Stimulated activated CD8-positive, alpha-beta memory T cell treated with anti-CD3 and anti-CD28 coated beads, Interleukin-15, amount 100 ng/mL, for 24 hours (primary cell): ENCODE measurements around the gene KYAT1.
"Not testable (repeated sequence)": the region's sequence is repeated elsewhere in the genome, so short reads cannot be mapped to it uniquely, and the experiment has no call there.

Source experiments
- DNase-seq: peaks from one replicate; pipeline ENCODE4 v3.0.0-alpha.2; 2020; ENCODE audit warnings: low read depth

KYAT1 gene

DNA sequence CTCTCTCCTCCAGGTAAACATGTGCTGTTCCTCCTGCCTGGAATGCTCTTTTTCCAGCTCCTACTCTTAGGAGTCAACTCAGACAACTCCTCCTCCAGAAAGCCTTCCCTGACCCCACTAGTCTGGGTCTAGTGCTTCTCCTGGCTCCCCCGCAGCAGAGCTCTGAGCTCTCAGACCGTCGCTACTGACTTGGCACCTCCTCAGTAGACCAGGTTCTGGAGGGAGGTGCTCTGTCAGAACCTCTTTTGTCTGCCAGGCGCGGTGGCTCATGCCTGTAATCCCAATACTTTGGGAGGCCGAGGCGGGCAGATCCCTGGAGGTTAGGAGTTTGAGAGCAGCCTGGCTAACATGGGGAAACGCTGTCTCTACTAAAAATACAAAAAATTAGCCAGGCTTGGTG lies 3.6 kb upstream of the KYAT1 start:
- DNase-seq: no peak

DNA sequence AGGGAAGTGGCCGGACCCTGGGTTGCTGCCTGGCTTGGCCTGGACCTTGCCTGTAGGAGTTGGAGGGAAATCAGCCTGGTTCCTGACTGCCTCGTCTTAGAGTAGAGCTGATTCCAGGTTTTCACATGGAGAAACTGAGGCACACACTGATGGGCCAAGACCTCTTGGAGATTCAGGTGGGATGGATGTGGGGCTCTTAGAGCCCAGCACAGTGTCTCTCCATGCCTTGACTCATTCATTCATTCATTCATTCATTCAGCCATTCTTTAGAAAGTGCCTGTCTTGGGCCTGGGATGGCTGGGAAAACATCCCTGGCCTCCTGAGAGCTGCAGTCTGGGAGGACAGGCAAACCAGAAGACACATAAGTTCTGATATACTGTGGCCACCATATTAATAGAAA lies 2.4 kb upstream of the KYAT1 start:
- no peak for DNase-seq

GRCh38 chr9:128882677-128883603 lies 1.2 kb upstream of the KYAT1 start:
- no peak for DNase-seq

DNA sequence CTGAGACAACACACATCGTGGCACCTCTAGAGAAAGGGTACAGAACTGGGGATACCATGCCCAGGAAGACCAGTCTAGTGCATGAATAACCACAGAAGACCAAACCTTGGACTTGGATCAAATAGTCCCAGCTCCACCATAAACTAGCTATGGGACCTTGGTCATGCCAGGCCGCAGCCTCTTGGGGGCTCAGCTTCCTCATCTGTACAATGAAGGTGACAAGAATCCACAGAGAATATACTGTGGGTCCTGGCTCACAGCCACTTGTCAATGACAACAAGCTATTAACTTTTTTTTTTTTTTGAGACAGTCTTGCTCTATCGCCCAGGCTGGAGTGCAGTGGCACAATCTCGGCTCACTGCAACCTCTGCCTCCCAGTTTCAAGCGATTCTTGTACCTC lies 3.9 kb downstream of the KYAT1 start:
- no peak for DNase-seq

DNA sequence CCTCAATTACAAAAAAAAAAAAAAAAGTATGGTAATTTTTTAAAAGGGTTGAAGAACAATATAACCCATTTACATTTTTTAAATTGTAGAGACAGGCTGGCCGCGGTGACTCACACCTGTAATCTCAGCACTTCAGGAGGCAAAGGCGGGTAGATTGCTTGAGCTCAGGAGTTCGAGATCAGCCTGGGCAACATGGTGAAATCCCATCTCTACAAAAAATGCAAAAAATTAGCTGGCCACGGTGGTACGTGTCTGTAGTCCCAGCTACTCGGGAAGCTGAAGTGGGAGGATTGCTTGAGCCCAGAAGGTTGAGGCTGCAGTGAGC lies 10.8 kb downstream of the KYAT1 start:
- not testable (repeated sequence) for DNase-seq

DNA sequence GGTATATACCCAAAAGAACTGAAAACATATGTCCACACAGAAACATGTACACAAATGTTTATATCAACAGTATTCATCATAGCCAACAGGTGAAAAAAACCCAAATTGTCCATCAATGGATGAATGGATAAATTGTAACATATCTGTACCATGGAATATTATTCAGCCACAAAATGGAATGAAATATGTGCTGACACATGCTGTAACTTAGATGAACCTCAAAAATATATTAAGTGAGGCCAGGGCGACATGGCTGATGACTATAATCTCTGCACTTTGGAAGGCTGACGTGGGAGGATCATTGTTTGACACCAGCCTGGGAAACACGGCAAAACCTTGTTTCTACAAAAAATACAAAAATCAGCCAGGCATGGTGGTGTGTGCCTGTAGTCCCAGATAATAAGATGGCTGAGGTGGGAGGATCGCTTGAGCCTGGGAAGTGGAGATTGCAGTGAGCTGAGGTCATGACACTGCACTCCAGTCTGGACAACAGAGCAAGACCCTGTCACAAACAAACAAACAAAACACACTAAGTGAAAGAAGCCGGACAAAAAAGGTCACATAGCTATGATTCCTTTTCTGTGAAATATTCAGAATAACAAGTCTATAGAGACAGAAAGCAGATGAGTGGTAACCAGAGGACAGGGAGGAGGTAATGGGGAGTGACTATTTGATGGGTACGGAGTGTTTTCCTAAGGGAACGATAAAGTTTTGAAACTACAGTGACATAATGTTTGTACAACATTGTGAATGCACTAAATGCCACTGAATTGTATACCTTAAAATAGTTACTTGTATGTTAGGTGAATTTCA lies 11.4 kb downstream of the KYAT1 start:
- DNase-seq: no peak

- DNase-seq: peak; percentile 84
Observed at GRCh38 chr9:128863647-128864046, 18.1 kb downstream of the KYAT1 start.

- no peak for DNase-seq
Observed at GRCh38 chr9:128862401-128862851, 19.3 kb downstream of the KYAT1 start.

DNA sequence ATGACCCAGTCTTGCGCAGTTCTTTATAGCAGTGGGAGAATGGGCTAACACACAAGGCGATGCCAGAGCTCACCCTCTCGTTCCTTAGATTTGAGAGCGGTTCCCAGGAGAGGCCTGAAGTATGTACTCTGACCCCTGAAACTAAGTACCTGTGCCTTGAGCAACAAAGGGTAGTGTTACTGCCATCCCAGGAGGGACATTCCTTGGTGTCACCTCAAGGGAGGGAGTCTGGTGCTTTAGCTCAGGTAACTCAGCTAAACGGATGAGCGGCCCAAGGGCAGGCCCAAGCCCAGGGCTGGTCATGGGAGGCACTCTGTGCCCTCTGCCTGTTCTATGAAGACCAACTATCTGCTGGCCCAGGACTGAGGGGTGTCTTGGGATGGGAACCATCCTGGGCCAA lies 20.2 kb downstream of the KYAT1 start:
- DNase-seq: no peak

DNA sequence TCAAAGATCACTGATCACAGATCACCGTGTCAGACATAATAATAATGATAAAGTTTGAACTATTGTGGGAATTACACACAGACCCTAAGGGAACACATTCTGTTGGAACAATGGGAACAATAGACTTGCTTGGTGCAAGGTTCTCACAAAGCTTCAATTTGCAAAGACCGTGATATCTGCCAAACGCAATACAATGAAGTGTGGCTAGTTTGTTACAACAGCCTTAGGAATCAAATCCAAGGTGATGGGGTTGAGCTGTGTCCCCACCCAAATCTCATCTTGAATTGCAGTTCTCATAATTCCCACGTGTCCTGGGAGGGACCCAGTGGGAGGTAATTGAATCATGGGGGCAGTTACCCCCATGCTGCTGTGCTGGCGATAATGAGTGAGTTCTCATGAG lies 20.8 kb downstream of the KYAT1 start:
- no peak for DNase-seq

- not testable (repeated sequence) for DNase-seq
Observed at GRCh38 chr9:128858476-128858875, 23.3 kb downstream of the KYAT1 start.

- DNase-seq: not testable (repeated sequence)
Observed at GRCh38 chr9:128854454-128854853, 27.3 kb downstream of the KYAT1 start.

DNA sequence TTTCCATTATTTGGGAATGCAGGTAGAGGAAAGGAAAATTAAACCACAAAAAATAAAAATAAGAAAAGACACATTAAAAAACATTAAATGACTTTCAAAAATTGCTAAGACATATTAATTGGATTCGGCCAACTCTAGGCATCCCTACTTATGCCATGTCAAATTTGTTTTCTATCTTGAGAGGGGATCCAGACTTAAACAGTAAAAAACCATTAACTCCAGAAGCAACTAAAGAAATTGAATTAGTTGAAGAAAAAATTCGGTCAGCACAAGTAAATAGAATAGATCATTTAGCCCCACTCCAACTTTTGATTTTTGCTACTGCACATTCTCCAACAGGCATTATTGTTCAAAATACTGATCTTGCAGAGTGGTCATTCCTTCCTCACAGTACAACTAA lies 29.1 kb downstream of the KYAT1 start:
- DNase-seq: not testable (repeated sequence)

GRCh38 chr9:128851779-128852600 lies 29.8 kb downstream of the KYAT1 start:
- not testable (repeated sequence) for DNase-seq

DNA sequence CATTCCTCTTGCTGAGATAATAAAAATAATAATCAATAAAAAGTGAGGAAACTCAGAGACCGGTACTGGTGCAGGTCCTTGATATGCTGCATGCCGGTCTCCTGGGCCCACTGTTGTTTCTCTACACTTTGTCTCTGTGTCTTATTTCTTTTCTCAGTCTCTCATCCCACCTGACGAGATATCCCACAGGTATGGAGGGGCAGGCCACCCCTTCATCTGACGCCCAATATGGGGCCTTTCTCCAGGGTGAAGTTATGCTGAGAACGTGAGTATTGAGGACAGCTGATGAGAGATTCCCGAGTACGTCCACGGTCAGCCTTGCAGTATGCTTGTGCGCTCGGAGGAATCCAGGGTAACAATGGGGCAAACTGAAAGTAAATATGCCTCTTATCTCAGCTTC lies 30.7 kb downstream of the KYAT1 start:
- not testable (repeated sequence) for DNase-seq

DNA sequence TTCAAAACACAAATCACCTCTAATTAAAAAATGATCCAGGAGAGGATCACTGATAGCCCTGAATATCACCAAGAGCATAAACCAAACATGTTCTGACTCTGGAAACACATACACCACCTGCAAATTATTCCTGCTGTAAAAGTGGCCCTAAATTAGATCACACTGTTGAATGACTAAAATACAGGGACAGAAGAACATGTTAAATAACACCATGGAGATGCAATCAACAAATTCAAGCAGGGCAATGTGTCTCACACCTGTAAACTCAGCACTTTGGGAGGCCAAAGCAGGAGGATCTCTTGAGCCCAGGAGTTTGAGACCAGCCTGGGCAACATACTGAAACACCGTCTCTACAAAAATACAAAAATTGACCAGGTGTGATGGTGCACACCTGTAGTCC lies 33.9 kb downstream of the KYAT1 start:
- no peak for DNase-seq

- DNase-seq: no peak
Observed at GRCh38 chr9:128846680-128847030, 35.1 kb downstream of the KYAT1 start.

- DNase-seq: no peak
Observed at GRCh38 chr9:128845186-128845931, 36.4 kb downstream of the KYAT1 start.

DNA sequence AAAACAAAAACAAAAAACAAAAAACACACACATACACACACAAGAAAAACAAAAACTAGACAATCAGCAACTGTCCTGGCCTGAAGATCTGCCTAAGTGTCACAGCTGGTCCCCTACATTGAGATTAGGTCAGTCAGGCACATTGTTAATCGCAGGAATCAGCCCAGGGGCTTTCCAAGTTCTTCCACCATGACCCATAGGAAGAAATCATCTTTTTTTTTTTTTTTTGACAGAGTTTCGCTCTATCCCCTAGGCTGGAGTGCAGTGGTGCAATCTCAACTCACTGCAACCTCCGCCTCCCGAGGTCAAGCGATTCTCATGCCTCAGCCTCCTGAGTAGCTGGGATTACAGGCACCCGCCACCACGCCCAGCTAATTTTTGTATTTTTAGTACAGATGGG lies 38.6 kb downstream of the KYAT1 start:
- DNase-seq: not testable (repeated sequence)

DNA sequence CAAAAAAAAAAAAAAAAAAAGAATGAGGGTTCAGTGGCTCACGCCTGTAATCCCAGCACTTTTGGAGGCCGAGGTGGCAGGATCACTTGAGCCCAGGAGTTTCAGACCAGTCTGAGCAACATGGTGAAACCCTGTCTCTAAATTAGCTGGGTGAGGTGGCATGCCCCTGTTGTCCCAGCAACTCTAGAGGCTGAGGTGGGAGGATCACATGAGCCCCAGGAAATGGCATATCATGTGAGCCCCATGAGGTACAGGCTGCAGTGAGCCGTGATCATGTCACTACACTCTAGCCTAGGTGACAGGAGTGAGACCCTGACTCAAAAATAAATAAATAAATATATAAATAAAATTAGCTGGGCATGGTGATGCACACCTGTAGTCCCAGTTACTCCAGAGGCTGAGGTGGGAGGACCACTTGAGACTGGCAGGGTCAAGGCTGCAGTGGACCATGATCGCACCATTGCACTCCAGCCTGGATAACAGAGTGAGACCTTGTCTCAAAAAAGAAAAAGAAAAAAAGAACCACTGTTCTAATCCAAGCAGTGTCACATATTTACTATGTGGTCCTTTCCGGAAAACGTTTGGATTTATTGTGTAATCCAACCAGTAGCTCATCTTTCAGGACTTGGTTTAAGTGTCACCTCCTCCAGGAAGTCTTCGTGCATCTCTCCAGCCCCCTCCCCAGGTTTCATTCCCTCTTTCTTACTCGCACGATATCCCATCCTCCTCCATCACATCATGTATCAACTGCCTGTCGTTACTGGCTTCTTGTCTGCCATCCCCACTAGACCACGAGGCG lies 39.9 kb downstream of the KYAT1 start:
- DNase-seq: no peak

GRCh38 chr9:128840524-128840923 lies 41.2 kb downstream of the KYAT1 start:
- no peak for DNase-seq
